ENCODE results near the gene COMTD1.

DNA sequence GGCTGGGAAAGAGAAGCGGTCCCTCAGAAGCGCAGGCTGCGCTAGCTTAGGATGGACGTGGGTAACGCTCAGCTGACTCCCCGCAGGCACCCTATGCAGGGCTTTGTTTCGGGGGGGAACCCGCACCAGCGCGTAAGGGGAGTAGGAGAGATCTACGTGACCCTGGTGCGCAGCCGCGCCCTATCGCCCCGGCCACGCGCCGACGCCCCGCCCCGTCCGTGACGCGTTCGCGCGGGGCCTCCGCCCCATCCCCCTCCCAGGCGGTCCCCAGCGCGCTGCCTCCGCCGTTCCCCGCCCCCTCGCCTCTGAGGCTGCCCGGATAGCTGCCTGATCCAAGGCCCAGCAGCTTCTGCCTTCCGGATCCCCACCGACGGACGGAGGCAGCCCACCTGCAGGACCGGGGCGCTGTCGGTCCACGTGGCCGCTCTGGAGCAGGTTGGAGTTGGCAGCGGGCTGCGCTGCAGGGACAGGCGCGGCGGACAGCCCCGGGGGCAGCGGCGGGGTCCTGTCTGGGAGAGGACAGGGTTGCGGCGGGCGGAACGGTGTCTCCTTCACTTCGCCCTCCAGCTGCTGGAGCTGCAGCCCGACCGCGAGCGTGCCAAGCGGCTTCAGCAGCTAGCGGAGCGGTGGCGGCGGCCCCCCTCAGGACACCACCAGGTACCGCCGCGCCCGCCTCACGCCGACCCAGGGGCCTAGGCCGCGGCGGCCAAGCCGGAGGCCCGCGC is 25.3 kb downstream of the COMTD1 start, which contains the start of gene VDAC2:
- TF ChIP-seq EZH2 (IDR thresholded peaks at IDR 0.05; ENCODE audit: insufficient read depth, poor library complexity, severe bottlenecking) (no peak), EZH2phosphoT487 (IDR thresholded peaks at IDR 0.05; ENCODE audit: insufficient read depth, low read depth) (no peak)
